Measurements from ENCODE around the gene TMEM135.
"Not testable (repeated sequence)": the region's sequence is repeated elsewhere in the genome, so short reads cannot be mapped to it uniquely, and the experiment has no call there.

TMEM135 gene

GRCh38 chr11:87187076-87187475 is 149.3 kb downstream of the TMEM135 start:
- Histone ChIP-seq H3K4me1 (ENCODE audit: insufficient read depth, insufficient read length) (no peaks in the 10 kb centered on the region), H3K27me3 (ENCODE audit: insufficient read depth, insufficient read length) (no peaks in the 10 kb centered on the region), H3K36me3 (ENCODE audit: insufficient read depth, insufficient read length, low read length) (no peaks in the 10 kb centered on the region), H3K9ac (ENCODE audit: insufficient read length, low read depth) (no peak overlapping the region), H3K4me3 (ENCODE audit: insufficient read length, low read depth) (no peak overlapping the region), H3K9me3 (ENCODE audit: insufficient read depth, low read length) (no peaks in the 10 kb centered on the region)
- DNase-seq (ENCODE audit: low read depth, low spot score): no peak
- no peak for TF ChIP-seq SUZ12 (IDR thresholded peaks at IDR 0.05; ENCODE audit: extremely low read depth, insufficient read depth, insufficient read length)
- TF ChIP-seq YY1 (IDR thresholded peaks at IDR 0.05; ENCODE audit: insufficient read depth, insufficient read length): no peak
- no peak for TF ChIP-seq ZNF274 (IDR thresholded peaks at IDR 0.05; ENCODE audit: low read depth, low read length)

- Histone ChIP-seq H3K27me3 (ENCODE audit: insufficient read depth, insufficient read length) (no peaks in the 10 kb centered on the region), H3K36me3 (ENCODE audit: insufficient read depth, insufficient read length, low read length) (no peaks in the 10 kb centered on the region), H3K4me1 (ENCODE audit: insufficient read depth, insufficient read length) (no peaks in the 10 kb centered on the region), H3K4me3 (ENCODE audit: insufficient read length, low read depth) (no peak overlapping the region), H3K9ac (ENCODE audit: insufficient read length, low read depth) (no peak overlapping the region), H3K9me3 (ENCODE audit: insufficient read depth, low read length) (no peaks in the 10 kb centered on the region)
- TF ChIP-seq SUZ12 (IDR thresholded peaks at IDR 0.05; ENCODE audit: extremely low read depth, insufficient read depth, insufficient read length): no peak
- no peak for TF ChIP-seq YY1 (IDR thresholded peaks at IDR 0.05; ENCODE audit: insufficient read depth, insufficient read length)
- TF ChIP-seq ZNF274 (IDR thresholded peaks at IDR 0.05; ENCODE audit: low read depth, low read length): no peak
- DNase-seq (ENCODE audit: low read depth, low spot score): no peak
These were observed 150.2 kb downstream of the TMEM135 start for GRCh38 chr11:87187930-87188329.

GRCh38 chr11:87188396-87188795 is 150.7 kb downstream of the TMEM135 start:
- not testable (repeated sequence) for H3K9me3 ChIP-seq (ENCODE audit: insufficient read depth, low read length); H3K36me3 ChIP-seq (ENCODE audit: insufficient read depth, insufficient read length, low read length); H3K4me1 ChIP-seq (ENCODE audit: insufficient read depth, insufficient read length); H3K9ac ChIP-seq (ENCODE audit: insufficient read length, low read depth); H3K4me3 ChIP-seq (ENCODE audit: insufficient read length, low read depth); H3K27me3 ChIP-seq (ENCODE audit: insufficient read depth, insufficient read length); DNase-seq (ENCODE audit: low read depth, low spot score)

GRCh38 chr11:87188921-87189320 is 151.2 kb downstream of the TMEM135 start:
- not testable (repeated sequence) for H3K4me1 ChIP-seq (ENCODE audit: insufficient read depth, insufficient read length); H3K9ac ChIP-seq (ENCODE audit: insufficient read length, low read depth); H3K36me3 ChIP-seq (ENCODE audit: insufficient read depth, insufficient read length, low read length); H3K9me3 ChIP-seq (ENCODE audit: insufficient read depth, low read length); H3K4me3 ChIP-seq (ENCODE audit: insufficient read length, low read depth); H3K27me3 ChIP-seq (ENCODE audit: insufficient read depth, insufficient read length); DNase-seq (ENCODE audit: low read depth, low spot score)

GRCh38 chr11:87190071-87190470 is 152.3 kb downstream of the TMEM135 start:
- Histone ChIP-seq H3K36me3 (ENCODE audit: insufficient read depth, insufficient read length, low read length) (no peaks in the 10 kb centered on the region), H3K9ac (ENCODE audit: insufficient read length, low read depth) (no peak overlapping the region), H3K4me3 (ENCODE audit: insufficient read length, low read depth) (no peak overlapping the region), H3K27me3 (ENCODE audit: insufficient read depth, insufficient read length) (no peaks in the 10 kb centered on the region), H3K9me3 (ENCODE audit: insufficient read depth, low read length) (no peaks in the 10 kb centered on the region), H3K4me1 (ENCODE audit: insufficient read depth, insufficient read length) (no peaks in the 10 kb centered on the region)
- TF ChIP-seq SUZ12 (IDR thresholded peaks at IDR 0.05; ENCODE audit: extremely low read depth, insufficient read depth, insufficient read length) (no peak), ZNF274 (IDR thresholded peaks at IDR 0.05; ENCODE audit: low read depth, low read length) (no peak), YY1 (IDR thresholded peaks at IDR 0.05; ENCODE audit: insufficient read depth, insufficient read length) (no peak)
- no peak for DNase-seq (ENCODE audit: low read depth, low spot score)

- DNase-seq (ENCODE audit: low read depth, low spot score): no peak
These were observed 156.2 kb downstream of the TMEM135 start for GRCh38 chr11:87193756-87194470.

GRCh38 chr11:87194985-87195820 is 157.5 kb downstream of the TMEM135 start:
- Histone ChIP-seq H3K9me3 (ENCODE audit: insufficient read depth, low read length) (no peaks in the 10 kb centered on the region), H3K4me3 (ENCODE audit: insufficient read length, low read depth) (no peak overlapping the region), H3K36me3 (ENCODE audit: insufficient read depth, insufficient read length, low read length) (no peaks in the 10 kb centered on the region), H3K4me1 (ENCODE audit: insufficient read depth, insufficient read length) (no peaks in the 10 kb centered on the region), H3K27me3 (ENCODE audit: insufficient read depth, insufficient read length) (no peaks in the 10 kb centered on the region), H3K9ac (ENCODE audit: insufficient read length, low read depth) (no peak overlapping the region)
- TF ChIP-seq YY1 (IDR thresholded peaks at IDR 0.05; ENCODE audit: insufficient read depth, insufficient read length) (no peak), ZNF274 (IDR thresholded peaks at IDR 0.05; ENCODE audit: low read depth, low read length) (no peak), SUZ12 (IDR thresholded peaks at IDR 0.05; ENCODE audit: extremely low read depth, insufficient read depth, insufficient read length) (no peak)
- no peak for DNase-seq (ENCODE audit: low read depth, low spot score)

More at GRCh38 chr11:87193756-87194470, 156.2 kb downstream of the TMEM135 start:
- no peak for TF ChIP-seq ZNF274 (IDR thresholded peaks at IDR 0.05; ENCODE audit: low read depth, low read length)
- no peak for TF ChIP-seq SUZ12 (IDR thresholded peaks at IDR 0.05; ENCODE audit: extremely low read depth, insufficient read depth, insufficient read length)
- TF ChIP-seq YY1 (IDR thresholded peaks at IDR 0.05; ENCODE audit: insufficient read depth, insufficient read length): no peak
- Histone ChIP-seq H3K9me3 (ENCODE audit: insufficient read depth, low read length) (no peaks in the 10 kb centered on the region), H3K27me3 (ENCODE audit: insufficient read depth, insufficient read length) (no peaks in the 10 kb centered on the region), H3K9ac (ENCODE audit: insufficient read length, low read depth) (no peak overlapping the region), H3K4me1 (ENCODE audit: insufficient read depth, insufficient read length) (no peaks in the 10 kb centered on the region), H3K36me3 (ENCODE audit: insufficient read depth, insufficient read length, low read length) (no peaks in the 10 kb centered on the region), H3K4me3 (ENCODE audit: insufficient read length, low read depth) (no peak overlapping the region)

Data from NT2/D1 (cell line).